RWPE1 (cell line): ENCODE data around the gene ESPN.

Experiments
- CTCF ChIA-PET: fragments of 350-600 bp; sonication (Branson Sonifier 250); formaldehyde crosslinking; extraction: SDS; loops from one replicate; lab custom pipeline; 2021; lab: Yijun Ruan, JAX
- POLR2A ChIA-PET: fragments of 400-600 bp; formaldehyde crosslinking; extraction: SDS; loops from one replicate; lab custom pipeline; 2020; ENCODE audit warnings: antibody characterized with exemption; ENCODE audit not compliant: low non-redundant PET; lab: Yijun Ruan, JAX
- DNase-seq: peaks from one replicate; pipeline ENCODE4 v3.0.0; 2012; ENCODE audit warnings: low spot score
- H3K27ac ChIP-seq: fragments of 450-650 bp; 2 replicates; pipeline ENCODE4 v1.5.1; 2017
- TF ChIP-seq, protein P1 (sequence below): fragments of 450-650 bp; conservative IDR thresholded peaks from 2 replicates; pipeline ENCODE4 v1.5.1; 2017; ENCODE audit warnings: low read depth, mild to moderate bottlenecking

ESPN gene

DNA sequence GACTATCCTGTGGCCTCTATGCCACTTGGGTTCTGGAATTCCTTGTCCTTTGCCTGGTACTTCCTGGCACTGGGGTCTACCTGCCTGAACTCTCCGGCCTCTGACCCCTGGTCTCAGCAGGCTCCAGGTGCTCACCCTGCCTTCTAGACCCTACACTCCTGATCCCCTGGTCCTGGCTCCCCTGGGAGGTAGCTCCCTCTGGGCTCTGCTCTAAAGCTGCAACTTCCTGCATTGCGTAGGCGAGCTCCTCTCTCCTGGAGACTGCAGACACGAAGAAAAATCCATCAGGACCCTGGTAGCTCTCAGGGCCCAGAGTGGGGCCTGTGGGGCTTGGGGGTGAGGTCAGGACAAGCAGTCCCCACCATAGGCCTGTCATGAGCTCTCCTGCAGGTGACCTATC lies 74.7 kb downstream of the ESPN start:
- TF ChIP-seq, protein P1, sequence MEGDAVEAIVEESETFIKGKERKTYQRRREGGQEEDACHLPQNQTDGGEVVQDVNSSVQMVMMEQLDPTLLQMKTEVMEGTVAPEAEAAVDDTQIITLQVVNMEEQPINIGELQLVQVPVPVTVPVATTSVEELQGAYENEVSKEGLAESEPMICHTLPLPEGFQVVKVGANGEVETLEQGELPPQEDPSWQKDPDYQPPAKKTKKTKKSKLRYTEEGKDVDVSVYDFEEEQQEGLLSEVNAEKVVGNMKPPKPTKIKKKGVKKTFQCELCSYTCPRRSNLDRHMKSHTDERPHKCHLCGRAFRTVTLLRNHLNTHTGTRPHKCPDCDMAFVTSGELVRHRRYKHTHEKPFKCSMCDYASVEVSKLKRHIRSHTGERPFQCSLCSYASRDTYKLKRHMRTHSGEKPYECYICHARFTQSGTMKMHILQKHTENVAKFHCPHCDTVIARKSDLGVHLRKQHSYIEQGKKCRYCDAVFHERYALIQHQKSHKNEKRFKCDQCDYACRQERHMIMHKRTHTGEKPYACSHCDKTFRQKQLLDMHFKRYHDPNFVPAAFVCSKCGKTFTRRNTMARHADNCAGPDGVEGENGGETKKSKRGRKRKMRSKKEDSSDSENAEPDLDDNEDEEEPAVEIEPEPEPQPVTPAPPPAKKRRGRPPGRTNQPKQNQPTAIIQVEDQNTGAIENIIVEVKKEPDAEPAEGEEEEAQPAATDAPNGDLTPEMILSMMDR = no peak
- POLR2A ChIA-PET = no interaction called here
- DNase-seq = no peak
- CTCF ChIA-PET = interaction anchor here (0.6 to 2.9 kb wide), 3 partner anchors 9 to 24 kb away, joined by 3 to 11 read pairs (median 7); no protein-coding TSS in a partner anchor
- peak overlapping the region; percentile 100; the same call in 1 of the 2 replicates for H3K27ac ChIP-seq

DNA sequence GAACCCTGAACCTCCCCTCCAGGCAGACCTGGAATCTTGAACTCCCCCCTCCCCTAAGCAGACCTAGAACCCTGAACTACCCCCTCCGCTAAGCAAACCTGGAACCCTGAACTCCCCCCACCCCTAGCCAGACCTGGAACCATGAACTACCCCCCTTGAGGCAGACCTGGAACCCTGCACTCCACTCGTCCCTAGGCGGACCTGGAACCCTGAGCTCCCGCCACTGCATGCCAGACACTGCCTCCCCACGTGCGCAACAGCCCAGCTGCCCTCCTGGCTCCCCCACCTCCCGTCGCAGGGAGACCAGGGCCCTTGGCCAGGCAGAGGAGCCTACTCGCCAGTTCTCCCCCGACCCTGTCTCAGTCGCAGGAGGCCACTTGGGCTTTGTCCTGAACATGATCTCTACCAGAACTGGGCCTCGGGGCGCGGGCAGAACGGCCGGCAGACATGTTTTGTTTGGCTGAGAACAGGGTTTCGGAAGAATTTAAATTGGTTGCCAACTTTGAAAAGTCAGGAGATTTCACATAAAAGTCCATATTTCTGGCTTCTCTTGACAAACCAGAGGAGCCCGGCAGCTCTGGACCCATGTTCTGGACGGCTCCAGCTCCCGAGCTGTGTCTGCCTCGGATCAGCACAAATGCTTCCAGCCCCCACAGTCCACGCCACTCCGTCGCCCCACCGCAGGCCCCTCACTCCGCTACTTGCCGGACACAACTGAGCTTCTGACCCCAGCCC lies 76.1 kb downstream of the ESPN start:
- peak overlapping the region; percentile 8 for H3K27ac ChIP-seq
- DNase-seq = no peak
- TF ChIP-seq, protein P1 = no peak
- ChIA-PET POLR2A (no interaction called here), CTCF (interaction anchor here (0.5 to 2.9 kb wide), 3 partner anchors 11 to 29 kb away, joined by 3 to 11 read pairs (median 4); no protein-coding TSS in a partner anchor)

DNA sequence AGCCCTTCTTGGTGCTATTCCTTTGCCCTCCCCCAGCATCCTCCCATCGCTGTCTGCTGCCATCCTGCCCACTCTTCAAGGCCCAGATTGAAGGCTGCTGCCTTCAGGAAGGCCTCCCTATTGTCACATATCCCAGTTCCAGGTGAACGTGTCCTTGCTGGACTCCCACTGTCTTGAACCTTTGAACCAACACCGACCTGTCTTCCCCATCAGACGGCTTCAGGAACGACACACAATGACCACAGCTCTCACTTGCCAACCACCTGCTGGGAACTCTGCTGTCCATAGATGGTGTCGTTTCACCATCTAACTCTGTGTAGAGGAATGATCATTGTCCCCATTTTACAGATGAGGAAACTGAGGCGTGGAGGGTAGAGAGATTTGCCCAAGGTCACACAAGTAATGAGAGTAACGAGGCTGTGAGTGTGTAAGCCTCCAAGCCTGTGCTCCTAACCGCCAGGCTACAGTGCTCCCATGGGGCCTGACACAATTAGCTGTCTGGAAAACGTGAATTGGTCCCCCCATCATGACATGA lies 76.8 kb downstream of the ESPN start:
- TF ChIP-seq, protein P1 = no peak
- no peak for DNase-seq
- CTCF ChIA-PET = interaction anchor here (0.5 to 0.7 kb wide), 2 partner anchors 15 to 29 kb away, joined by 3 to 4 read pairs; no protein-coding TSS in a partner anchor
- H3K27ac ChIP-seq = peak overlapping the region; percentile 44
- POLR2A ChIA-PET = no interaction called here

DNA sequence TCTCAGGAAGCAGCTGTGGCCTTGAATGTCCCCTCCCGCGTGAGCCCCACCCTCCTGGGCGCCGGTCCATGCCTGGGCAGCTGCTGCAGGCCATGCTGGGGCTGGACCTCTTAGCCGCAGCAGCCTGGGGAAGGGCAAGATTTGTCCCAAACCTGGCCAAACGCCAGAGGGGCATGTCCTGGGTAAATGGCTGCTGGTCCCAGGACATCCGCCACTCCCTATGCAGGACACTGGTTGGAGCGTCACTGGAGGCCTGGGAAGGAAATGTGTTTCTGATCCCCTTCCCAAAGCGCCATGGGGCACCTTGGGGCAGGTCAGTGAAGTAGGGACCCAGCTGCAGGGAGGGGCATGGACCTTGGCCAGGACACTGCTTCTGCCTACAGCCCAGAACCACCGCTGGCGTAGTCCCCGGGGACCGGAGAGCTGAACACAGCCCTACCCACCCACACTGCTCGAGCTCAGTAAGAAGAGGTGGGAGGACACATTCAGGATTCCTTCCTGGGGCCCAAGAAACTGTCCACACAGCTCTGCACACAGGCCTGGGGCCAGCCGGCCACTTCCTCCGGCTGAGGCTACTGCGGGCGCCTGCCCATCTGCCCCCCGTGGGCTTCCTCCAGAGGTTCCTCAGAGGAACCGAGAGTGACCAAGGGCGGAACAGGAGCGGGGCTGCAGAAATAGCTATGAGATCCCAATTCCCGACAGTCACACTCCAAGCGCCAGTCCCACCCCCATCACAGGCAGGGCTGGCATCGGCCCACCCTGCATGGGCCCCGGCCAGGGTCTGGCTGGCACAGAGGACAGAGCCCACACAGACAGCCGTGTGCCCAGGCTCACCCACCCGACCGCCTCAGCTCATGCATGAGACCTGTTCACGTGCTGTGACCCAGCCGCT lies 77.7 kb downstream of the ESPN start:
- TF ChIP-seq, protein P1 = no peak
- CTCF ChIA-PET = interaction anchor here (0.7 to 1.0 kb wide), 4 partner anchors 12 to 52 kb away, joined by 3 to 4 read pairs (median 3); partner anchors contain the start of gene NOL9
- POLR2A ChIA-PET = no interaction called here
- peak overlapping the region; percentile 44 for H3K27ac ChIP-seq
- no peak for DNase-seq

DNA sequence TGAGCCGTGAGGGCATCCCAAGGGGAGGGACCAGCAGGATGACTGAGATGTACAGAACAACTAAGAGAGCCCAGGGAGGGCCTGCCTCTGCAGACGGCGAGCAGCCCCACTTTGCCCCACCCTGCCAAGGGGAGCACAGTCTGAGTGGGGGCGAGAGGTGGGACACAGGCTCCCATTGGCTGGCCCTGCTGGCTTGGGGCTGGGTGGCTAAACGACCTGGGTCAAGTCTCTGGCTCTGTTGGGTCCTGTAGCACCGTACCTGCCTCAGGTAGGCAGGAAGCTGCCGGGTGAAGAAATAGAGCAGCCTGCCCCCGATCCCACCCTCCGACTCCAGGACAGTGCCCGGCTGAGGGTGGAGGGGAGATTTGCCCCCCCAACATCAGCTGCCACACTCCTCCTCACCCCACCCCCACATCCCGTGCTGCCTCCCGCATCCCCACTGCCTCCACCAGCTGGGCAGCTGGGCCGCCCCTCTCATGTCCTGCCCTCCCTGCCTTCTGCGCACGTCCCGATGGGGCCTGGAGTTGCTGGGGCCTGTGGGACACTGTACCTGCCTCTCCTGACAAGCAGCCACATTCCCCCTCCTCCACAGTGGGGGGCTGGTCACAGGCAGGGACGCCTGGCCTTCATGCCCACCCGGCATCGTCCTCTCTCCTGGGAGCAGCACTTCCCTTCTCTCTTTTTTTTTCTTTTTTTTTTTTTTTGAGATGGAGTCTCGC lies 79.5 kb downstream of the ESPN start:
- CTCF ChIA-PET = interaction anchor here (0.5 kb wide), 1 partner anchor 14 kb away, joined by 3 read pairs; no protein-coding TSS in a partner anchor
- DNase-seq = no peak
- no peak overlapping the region for H3K27ac ChIP-seq
- POLR2A ChIA-PET = no interaction called here
- TF ChIP-seq, protein P1 = no peak

DNA sequence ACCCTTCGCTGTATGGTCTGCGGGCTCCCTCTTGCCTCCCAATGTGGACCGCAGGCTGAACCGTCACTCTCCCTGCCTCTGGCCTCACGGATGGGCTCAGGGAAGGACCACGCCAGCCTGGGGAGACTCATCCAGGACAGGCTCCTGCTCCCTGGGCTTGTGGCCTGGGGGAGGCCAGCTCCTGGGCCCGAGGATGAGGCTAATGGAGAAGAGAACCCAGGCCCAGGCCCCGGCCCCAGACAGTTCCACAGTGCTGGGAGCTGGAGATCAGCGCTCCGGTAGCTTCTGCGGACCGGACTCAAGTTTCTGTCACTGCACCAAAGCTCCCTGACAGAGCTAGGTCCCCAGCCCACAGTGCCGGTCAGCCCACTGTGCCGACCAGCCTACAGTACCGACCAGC lies 80.3 kb downstream of the ESPN start:
- DNase-seq = no peak
- POLR2A ChIA-PET = no interaction called here
- CTCF ChIA-PET = no interaction called here
- no peak overlapping the region for H3K27ac ChIP-seq
- TF ChIP-seq, protein P1 = no peak
